Measurements from ENCODE around the gene FNIP1.

FNIP1 gene

GRCh38 chr5:131644370-131644769, 152.4 kb downstream of the FNIP1 start:
- POLR2A ChIA-PET (ENCODE audit: low non-redundant PET), result interaction anchor here (1.3 kb wide), 1 partner anchor 8 kb away, joined by 6 read pairs; no protein-coding TSS in a partner anchor

DNA sequence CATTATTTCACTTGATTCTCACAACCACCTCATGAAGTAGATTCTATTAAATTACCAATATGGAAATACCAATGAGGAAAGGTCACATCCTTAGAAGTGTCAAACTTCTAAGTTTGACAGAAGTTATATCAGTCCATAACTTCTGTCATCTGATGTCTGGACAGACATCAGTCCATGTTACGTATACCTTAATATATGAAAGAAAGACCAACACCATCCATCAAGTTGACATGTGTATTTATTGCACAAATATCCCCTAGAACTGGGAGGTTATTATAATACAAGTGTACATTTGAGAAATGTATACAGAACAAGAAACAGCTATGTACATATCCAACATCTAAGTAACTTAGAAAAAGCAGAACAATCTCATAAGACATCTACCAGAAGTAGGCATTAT, 155.3 kb downstream of the FNIP1 start:
- ChIA-PET CTCF (no interaction called here), POLR2A (ENCODE audit: low non-redundant PET) (no interaction called here)
- DNase-seq (ENCODE audit: low spot score), result no peak
- TF ChIP-seq CTCF (conservative IDR thresholded peaks at IDR 0.05; ENCODE audit: low read depth), result no peak
- H3K27ac ChIP-seq, result no peak overlapping the region

More at GRCh38 chr5:131644370-131644769, 152.4 kb downstream of the FNIP1 start:
- CTCF ChIA-PET, result interaction anchor here (1.0 kb wide), 1 partner anchor 16 kb away, joined by 3 read pairs; no protein-coding TSS in a partner anchor
- no peak overlapping the region for H3K27ac ChIP-seq
- no peak for TF ChIP-seq CTCF (conservative IDR thresholded peaks at IDR 0.05; ENCODE audit: low read depth)
- no peak for DNase-seq (ENCODE audit: low spot score)

- H3K27ac ChIP-seq, result no peak overlapping the region
- POLR2A ChIA-PET (ENCODE audit: low non-redundant PET), result no interaction called here
- CTCF ChIA-PET, result interaction anchor here (0.6 to 1.0 kb wide), 3 partner anchors 18 to 887 kb away, joined by 3 to 7 read pairs (median 3); no protein-coding TSS in a partner anchor
- TF ChIP-seq CTCF (conservative IDR thresholded peaks at IDR 0.05; ENCODE audit: low read depth), result no peak
- peak; percentile 49 for DNase-seq (ENCODE audit: low spot score)
Measured at GRCh38 chr5:131640043-131640856, 156.6 kb downstream of the FNIP1 start.

DNA sequence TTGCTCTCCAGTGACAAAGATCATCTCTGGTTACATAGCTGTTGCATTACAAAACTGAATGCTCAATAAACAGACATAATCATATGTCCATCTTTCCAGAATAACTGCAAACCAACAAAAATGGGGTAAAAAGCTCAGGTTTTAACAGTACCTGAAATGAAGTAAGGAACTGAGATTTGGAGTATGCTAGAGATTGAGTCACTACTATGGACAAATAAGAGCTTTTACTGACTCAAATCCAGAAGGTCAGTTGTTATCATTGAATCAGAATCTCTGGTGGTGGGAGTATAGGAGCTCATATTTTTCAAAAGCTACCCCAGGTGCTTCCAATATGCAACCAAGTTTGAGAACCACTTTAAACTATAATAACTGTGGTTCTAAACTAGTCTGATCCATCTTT, 157.7 kb downstream of the FNIP1 start:
- POLR2A ChIA-PET (ENCODE audit: low non-redundant PET), result no interaction called here
- no peak overlapping the region for H3K27ac ChIP-seq
- CTCF ChIA-PET, result interaction anchor here (0.6 to 1.0 kb wide), 2 partner anchors 17 to 441 kb away, joined by 4 to 7 read pairs; no protein-coding TSS in a partner anchor
- no peak for TF ChIP-seq CTCF (conservative IDR thresholded peaks at IDR 0.05; ENCODE audit: low read depth)
- DNase-seq (ENCODE audit: low spot score), result no peak

DNA sequence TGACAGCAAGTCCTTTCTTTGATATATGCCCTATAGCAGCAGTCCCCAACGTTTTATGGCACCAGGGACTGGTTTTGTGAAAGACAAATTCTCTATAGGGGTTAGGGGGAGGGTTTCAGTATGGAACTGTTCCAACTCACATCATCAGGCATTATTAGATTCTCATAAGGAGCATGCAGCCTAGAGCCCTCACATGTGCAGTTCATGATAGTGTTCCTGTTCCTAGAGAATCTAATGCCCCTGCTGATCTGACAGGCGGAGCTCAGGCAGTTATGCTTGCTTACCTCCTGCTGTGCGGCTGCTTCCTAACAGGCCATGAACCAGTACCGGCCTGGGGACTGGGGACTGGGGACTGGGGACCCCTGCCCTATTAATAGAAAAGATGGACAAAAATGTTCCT, 159.1 kb downstream of the FNIP1 start:
- ChIA-PET POLR2A (ENCODE audit: low non-redundant PET) (no interaction called here), CTCF (no interaction called here)
- TF ChIP-seq CTCF (conservative IDR thresholded peaks at IDR 0.05; ENCODE audit: low read depth), result no peak
- no peak for DNase-seq (ENCODE audit: low spot score)
- H3K27ac ChIP-seq, result no peak overlapping the region

DNA sequence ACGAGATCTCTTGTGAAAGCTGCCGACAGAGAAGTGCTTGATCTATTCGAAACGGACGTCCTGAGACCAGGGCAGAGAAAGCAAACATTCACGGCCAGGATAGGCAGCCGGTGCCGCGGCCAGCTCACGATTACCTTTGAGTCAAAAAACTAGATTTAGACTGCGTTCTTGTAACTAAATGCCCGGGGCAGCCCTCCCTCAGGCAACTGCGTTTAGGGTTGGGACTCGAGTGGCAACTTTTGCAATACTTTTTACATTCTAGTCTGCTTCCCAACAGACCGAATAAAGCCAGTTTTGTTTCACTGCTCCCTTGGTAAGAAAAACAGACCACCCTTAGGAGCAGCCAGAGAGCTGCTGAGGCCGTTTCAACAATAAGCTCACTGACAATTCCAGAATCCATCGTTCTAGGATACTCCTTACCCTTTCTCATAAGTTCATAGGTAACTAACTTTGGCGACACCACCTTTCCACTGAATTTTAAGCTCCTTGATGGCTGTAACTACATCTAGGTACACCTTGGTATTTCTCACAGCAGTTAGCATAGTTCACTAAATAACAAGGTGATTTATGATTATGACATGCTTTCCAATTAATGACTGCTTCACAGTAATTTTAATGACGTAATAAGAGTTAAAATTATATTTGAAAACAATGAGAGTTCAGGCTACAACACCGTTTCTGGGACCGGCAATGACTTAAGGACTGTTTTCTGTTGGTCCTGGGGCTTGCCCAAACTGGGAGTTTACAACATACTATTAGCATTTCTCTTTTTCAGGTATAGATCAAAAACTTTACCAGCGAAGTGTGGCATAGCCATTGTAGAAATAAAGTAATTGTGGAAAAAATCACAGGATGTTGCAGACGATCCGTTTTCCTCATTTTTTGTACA, 160.9 kb downstream of the FNIP1 start:
- TF ChIP-seq CTCF (conservative IDR thresholded peaks at IDR 0.05; ENCODE audit: low read depth), result no peak
- ChIA-PET POLR2A (ENCODE audit: low non-redundant PET) (interaction anchor here (0.6 to 1.1 kb wide), 3 partner anchors 9 to 378 kb away, joined by 3 to 6 read pairs (median 3); no protein-coding TSS in a partner anchor), CTCF (no interaction called here)
- DNase-seq (ENCODE audit: low spot score), result no peak
- H3K27ac ChIP-seq, result peak overlapping the region; percentile 99
